AG04449 (cell line): Measurements from ENCODE around the gene ADAM11.

ENCODE experiments used
- CTCF ChIA-PET: fragments of 350-600 bp; formaldehyde crosslinking; extraction: SDS; loops from one replicate; lab custom pipeline; 2021; ENCODE audit warnings: antibody characterized with exemption; lab: Yijun Ruan, JAX
- POLR2A ChIA-PET: fragments of 400-600, 350-600 bp; formaldehyde crosslinking; extraction: SDS; loops from one replicate; lab custom pipeline; 2020; ENCODE audit warnings: antibody characterized with exemption, inconsistent platforms; lab: Yijun Ruan, JAX
- DNase-seq: peaks from one replicate; pipeline ENCODE4 v3.0.0-alpha.2; 2010; ENCODE audit warnings: low read depth, low spot score
- H3K4me3 ChIP-seq: 2 replicates; pipeline ENCODE4 v1.5.1; 2011; ENCODE audit warnings: low read depth, mild to moderate bottlenecking, control low read depth, low read length
- CTCF ChIP-seq: IDR thresholded peaks from one replicate; pipeline ENCODE4 v1.5.1; 2011; ENCODE audit warnings: mild to moderate bottlenecking, moderate library complexity, low read length, control low read depth, inconsistent platforms; ENCODE audit not compliant: insufficient read depth; ENCODE audit errors: missing control alignments

ADAM11 gene

GRCh38 chr17:44776628-44777393 is 18.0 kb downstream of the ADAM11 start:
- no peak for TF ChIP-seq CTCF
- ChIA-PET CTCF (interaction anchor here (0.9 to 18.3 kb wide), 14 partner anchors 9 to 358 kb away, joined by 3 to 823 read pairs (median 16); partner anchors contain the start of genes ACBD4 and HIGD1B), POLR2A (no interaction called here)
- H3K4me3 ChIP-seq, result no peak overlapping the region
- DNase-seq, result no peak

GRCh38 chr17:44777394-44778348 is 18.9 kb downstream of the ADAM11 start:
- H3K4me3 ChIP-seq, result no peak overlapping the region
- ChIA-PET CTCF (interaction anchor here (0.8 to 18.3 kb wide), 29 partner anchors 8 to 358 kb away, joined by 3 to 823 read pairs (median 10); partner anchors contain the start of genes ACBD4, EFTUD2 and HIGD1B), POLR2A (no interaction called here)
- no peak for DNase-seq
- no peak for TF ChIP-seq CTCF

- TF ChIP-seq CTCF, result no peak
- no peak for DNase-seq
- ChIA-PET POLR2A (interaction anchor here (1.0 kb wide), 1 partner anchor 17 kb away, joined by 3 read pairs; no protein-coding TSS in a partner anchor), CTCF (interaction anchor here (0.8 to 18.3 kb wide), 38 partner anchors 9 to 356 kb away, joined by 3 to 823 read pairs (median 6); partner anchors contain the start of genes ACBD4, EFTUD2 and HIGD1B)
- H3K4me3 ChIP-seq, result peak overlapping the region; percentile 57
These were observed 19.9 kb downstream of the ADAM11 start for GRCh38 chr17:44778656-44779210.

- ChIA-PET POLR2A (interaction anchor here (0.6 to 1.0 kb wide), 3 partner anchors 16 to 66 kb away, joined by 3 read pairs; no protein-coding TSS in a partner anchor), CTCF (interaction anchor here (0.8 to 18.3 kb wide), 40 partner anchors 8 to 356 kb away, joined by 3 to 823 read pairs (median 5); partner anchors contain the start of genes ACBD4, EFTUD2 and HIGD1B)
- TF ChIP-seq CTCF, result peak; percentile 86
- peak; percentile 19 for DNase-seq
- peak overlapping the region; percentile 57 for H3K4me3 ChIP-seq
These were observed 20.6 kb downstream of the ADAM11 start for GRCh38 chr17:44779211-44780025.

- DNase-seq, result no peak
- POLR2A ChIA-PET, result interaction anchor here (1.0 kb wide), 1 partner anchor 15 kb away, joined by 3 read pairs; no protein-coding TSS in a partner anchor
- TF ChIP-seq CTCF, result no peak
- CTCF ChIA-PET, result interaction anchor here (0.6 to 18.3 kb wide), 27 partner anchors 8 to 355 kb away, joined by 3 to 823 read pairs (median 9); partner anchors contain the start of genes ACBD4, EFTUD2 and HIGD1B
- no peak overlapping the region for H3K4me3 ChIP-seq
These were observed 21.4 kb downstream of the ADAM11 start for GRCh38 chr17:44780161-44780560.
